SIG-M5 treated with dmso at 0.1 percent for 504 hours (cell line): ENCODE results near the gene KRTCAP3.

ENCODE experiments used
- DNase-seq: peaks from one replicate; lab custom pipeline; 2025; ENCODE audit not compliant: unreplicated experiment; lab: John Stamatoyannopoulos, UW

Gene KRTCAP3

DNA sequence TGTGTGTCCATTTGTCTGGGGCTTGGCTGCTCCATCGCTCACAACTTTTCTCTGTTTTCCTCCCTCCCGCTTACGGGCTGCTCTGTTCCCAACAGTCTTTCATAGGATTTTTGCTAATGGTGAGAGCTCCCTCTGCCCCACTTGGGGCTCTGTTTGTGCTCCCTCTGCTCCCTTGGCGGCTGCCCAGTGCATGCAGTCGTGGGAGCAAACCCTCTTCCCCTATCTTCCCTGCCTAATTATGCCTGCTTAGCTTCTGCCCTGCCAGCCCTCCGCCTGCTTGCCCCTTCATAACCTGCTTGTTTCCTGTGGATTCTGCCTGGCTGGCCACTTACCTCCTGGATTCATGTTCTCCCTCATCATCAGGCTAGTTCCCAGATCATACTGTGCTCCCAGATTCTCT lies 6.6 kb upstream of the KRTCAP3 start:
- DNase-seq = no peak

DNA sequence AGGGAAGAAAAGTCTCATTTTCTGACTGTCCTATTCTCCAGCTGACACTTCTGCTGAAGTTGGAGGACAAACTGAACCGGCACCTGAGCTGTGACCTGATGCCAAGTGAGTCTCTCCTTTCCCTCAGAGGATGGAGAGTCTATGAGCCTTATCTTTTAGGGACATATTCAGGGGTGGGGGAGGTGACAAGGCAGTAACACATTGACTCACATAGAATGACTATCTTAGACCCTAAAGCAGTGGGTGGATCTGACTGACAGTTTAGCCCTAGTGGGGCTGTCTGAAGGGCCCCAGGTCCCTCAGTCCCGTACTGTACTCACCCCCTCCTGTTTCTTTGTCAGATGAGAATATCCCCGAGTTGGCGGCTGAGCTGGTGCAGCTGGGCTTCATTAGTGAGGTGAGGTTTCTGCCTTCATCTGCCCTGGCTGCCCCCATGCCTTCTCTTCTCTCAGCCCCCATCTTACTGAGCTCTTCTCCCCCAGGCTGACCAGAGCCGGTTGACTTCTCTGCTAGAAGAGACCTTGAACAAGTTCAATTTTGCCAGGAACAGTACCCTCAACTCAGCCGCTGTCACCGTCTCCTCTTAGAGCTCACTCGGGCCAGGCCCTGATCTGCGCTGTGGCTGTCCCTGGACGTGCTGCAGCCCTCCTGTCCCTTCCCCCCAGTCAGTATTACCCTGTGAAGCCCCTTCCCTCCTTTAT lies 805 bp upstream of the KRTCAP3 start:
- DNase-seq = no peak

DNA sequence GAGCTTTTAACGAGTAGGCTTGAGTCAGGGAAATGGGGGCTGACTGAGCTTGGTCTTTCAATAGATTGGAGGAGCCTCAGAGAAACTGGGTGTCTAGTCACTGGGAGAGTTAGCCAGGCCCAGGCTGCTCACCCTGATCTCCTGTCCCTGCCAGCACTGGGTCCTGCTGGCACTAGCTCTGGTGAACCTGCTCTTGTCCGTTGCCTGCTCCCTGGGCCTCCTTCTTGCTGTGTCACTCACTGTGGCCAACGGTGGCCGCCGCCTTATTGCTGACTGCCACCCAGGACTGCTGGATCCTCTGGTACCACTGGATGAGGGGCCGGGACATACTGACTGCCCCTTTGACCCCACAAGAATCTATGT lies 720 bp downstream of the KRTCAP3 start:
- DNase-seq = no peak

DNA sequence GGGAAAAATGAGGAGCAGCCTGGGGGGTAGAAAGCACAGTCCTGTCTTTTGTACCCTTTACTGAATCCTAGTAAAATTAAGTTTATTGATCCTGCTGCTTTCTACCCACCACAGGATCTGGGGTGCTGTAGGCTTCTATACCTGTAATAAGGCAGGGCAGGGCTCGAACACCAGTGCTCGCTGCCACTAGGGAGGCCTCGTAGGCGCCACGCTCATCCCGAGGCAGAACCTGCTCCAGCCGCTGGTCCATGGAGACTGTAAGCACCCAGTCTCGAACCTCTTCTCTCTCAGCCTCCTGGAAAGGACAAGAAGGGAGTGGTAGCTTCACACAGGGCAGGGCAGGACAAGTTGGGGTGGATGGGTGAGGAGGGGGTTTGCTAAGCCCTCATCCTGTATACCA lies 3.0 kb downstream of the KRTCAP3 start:
- DNase-seq = no peak

DNA sequence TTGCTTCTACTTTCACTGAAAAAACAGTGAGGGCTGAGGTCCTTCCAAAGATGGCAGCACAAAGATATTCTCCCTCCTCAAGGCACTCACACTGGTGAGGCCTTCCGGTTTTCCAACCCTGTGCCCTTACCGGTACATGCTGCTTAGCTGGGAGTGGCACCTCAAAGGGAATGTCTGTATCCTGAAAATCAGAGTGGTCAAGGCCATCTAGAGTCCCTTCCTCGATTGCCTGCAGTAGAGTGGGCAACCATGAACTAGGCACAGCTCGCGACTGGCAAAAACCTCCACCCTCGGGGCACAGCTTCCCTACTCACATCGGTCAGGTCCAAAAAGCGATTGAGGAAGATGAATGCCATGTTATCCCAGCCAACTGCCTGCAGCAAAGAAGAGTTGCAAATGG lies 3.4 kb downstream of the KRTCAP3 start:
- no peak for DNase-seq

DNA sequence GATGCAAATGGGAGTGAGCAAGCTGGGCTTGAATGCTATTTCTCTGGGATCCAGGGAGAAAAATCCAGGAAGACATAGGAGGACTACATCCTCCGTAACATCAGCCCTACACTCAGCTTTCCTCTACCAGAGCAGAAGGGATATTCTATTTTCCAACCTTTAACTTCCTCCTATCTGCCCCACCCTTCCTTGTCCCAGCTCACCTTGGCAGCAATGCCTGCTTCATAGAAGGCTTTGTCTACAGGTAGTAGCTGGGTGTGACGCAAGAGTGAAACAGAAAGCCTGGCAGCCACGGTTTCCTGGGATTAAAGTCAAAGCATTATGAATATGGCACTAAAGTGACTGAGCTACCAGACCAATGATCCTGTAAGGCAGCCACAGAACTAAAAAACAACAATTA lies 3.9 kb downstream of the KRTCAP3 start:
- DNase-seq = peak; percentile 34

DNA sequence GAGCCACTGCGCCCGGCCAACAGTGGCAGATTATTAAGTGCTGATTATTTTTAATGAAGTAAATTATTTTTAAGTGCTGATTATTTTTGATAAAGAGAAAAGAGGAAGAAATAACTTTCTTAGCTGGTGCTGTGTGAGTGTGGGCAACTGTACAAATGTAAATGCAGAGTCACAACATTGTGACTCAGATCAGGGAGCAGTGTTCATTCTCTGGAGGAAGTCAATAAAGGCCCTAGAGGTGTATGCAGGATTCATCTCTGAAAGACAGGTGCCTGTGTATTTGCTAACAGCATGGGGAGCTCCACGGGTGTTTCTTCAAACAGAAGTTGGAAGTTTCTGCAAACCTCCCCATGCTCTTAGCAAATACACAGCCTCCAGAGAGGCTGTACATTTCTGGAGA lies 6.2 kb downstream of the KRTCAP3 start:
- no peak for DNase-seq

DNA sequence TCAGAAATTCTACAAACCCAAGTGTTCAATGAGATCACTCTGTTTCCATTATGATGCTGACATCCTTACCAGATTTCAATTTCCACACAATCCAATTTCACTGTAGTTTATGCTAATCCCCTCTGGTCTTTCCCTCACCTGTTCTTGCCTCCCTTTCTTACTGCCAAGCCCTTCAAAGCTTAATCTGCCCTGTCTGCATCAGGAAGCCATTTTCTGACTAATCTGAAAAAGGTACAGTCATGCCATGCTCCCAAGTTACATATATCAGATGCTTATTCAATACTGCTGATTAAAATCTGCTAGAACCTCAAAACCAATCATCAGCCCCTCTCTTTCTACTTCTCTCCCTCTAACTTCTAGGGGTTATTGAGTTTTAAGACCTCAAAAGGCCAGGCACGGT lies 8.9 kb downstream of the KRTCAP3 start:
- DNase-seq = no peak

DNA sequence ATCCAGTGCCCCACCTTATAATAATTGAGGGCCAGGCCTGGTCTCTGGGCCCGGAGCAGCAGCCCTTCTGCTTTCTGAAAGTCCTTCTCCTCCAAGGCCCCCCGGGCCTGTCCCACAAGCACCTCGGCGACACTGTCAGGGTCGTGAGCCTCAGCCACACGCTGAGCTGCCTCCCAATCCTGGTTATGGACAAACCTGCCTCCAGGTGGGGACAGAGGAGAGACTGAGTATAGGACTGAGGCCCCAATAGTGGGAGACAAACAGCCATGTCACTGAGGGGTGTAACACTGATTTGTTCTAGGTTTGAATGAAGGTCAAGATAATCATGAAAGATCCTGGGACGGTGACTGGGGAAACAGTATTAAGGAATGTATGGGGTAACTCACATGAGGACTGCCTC lies 11.8 kb downstream of the KRTCAP3 start:
- DNase-seq = no peak

DNA sequence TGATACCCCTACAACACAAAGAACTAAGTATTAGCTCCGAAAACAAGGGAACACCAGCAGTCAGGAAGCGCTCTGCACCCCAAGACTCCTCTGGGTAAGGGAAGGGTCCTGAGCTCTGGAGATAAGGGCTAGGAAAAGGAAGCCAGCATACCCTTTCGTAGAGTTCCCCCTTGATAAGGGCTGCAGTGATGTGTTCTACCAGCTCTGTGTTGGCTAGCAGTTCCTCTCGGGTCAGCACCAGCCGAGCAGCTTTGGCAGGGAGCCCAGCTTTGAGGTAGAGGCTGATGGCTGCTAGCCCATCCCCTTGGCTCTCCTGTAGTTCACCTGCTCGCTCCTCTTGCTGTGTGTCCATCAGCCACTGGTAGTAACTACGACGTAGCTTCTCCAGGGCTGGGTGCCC lies 18.9 kb downstream of the KRTCAP3 start:
- no peak for DNase-seq

DNA sequence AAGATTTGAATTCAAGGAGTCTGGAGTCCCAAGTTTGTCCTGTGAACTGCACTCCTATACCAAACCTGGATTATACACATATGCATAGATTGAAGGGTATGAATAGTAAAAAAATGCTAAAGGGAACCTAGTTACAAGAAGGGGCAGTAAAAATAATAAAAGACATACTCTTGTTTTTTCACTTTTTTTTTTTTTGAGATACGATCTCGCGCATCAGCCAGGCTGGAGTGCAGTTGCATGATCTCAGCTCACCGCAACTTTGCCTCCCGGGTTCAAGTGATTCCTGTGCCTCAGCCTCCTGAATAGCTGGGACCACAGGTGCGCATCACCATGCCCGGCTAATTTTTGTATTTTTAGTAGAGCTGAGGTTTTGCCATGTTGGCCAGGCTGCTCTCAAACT lies 22.3 kb downstream of the KRTCAP3 start:
- no peak for DNase-seq

DNA sequence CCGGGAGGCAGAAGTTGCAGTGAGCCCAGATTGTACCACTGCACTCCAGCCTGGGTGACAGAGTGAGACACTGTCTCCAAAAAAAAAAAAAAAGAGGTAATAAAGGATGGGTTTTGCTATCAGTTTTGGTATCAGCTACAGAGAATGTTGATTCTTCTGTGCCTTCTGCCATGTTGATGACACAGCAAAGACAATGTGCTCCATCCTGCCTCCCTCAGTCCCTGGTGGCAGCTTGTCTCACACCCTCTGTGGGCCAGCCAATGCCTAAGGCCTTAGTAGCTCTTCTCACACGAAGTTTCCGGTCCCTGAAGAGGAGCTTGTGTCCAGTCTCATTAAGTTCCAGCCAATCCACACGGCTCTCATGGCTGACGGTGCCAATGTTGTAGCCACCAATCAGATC lies 29.8 kb downstream of the KRTCAP3 start:
- no peak for DNase-seq

DNA sequence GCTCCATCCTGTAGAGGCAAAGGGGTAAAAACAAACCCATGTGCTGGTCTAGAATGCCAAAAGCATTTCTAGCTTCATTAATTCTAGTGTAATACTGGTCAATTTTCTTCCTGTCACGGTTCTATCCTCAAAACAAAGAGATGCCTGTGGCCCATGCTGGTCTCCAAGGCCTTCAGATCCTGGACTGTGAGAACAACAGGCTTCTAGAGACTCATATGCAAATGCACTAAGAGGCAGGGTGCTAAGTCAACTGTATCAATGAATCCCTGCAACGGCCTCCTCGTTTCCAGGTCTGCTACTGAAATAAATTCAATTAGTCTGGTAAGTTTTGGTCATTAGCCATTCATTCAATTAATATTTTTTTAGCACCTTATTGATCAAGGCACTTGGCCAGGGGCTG lies 43.3 kb downstream of the KRTCAP3 start:
- no peak for DNase-seq

DNA sequence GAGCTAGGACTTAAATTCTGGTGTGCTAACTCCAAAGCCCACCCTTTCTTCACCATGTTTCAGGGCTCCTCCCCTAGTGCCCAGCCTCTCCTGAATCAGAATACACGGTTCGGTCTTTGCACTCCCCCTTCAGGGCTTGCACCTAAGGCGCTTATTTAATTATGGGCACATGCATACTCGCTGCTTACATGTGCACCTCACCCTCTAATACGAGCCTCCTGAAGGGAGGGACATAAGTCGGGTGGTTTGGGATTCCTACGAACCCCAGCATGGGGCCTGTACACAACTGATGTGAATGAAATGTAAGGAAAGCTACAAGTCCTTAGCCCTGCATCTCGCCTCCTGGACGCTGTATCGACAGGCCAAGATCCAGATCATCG lies 46.9 kb downstream of the KRTCAP3 start:
- DNase-seq = peak; percentile 26

DNA sequence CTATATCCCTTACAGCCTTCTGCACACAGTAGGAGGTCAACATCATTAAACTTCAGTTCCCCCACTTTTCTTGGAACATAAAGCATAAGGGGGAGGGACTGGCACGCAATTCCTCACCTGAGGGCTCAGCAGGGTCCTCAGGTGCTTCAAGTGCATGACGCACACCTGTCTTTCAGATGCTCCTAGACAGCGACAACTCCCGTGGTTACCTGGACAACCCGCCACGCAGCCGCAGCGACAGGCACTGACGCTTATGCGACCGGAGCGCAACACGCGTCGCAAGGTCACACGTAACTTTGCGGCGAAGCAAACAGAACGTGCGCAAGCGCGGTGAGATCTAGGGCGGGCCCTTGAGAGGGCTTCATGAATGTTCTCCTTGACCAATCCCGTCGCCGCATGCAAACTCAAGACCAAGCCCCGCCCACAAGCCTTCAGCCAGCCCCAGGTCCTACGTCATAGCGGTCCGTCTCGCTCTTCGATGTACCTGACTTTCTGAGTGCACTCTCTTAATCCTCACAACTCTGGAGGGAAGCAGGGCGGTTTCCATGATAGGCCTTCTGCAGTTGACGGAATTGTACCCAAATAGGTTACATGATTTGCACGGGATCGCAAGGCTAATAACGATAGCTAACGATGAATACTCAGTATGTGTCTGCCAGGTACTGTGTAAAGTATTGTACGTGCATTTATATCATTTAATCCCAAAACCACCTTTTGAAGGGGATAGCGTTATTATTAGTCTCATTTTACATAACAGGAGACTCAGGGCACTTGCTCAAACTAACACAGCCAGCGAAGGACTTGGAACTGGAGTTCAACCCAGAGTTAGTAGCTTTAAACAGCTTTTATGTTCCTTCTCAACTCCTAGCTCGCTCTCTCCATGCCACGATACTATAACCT lies 47.6 kb downstream of the KRTCAP3 start, which contains the start of gene IFT172:
Gene IFT172, minus strand, starts transcription at position 246 of the 900 bp plus-strand sequence. Its CDS starts 90 bp downstream, at position 156.
- DNase-seq = peak; percentile 99

DNA sequence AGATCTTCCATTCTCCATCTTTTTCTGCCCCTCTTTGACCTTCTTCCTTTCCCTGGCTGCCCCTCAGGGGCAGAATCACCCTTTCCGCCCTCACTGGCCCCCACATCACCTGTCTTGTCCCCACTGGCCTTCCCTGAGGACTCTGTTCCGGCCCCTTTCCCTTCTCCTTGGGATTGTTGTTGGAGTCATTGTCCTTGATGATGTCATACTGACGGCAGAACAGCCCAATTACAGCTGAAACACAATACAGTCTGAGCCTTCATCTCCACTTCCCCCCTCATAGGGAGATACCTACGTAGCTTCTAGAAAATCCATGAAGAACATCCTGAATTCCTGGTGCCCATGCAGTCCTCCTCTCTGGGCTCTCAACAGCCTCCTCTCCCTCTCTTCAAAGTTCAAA lies 50.4 kb downstream of the KRTCAP3 start:
- no peak for DNase-seq

DNA sequence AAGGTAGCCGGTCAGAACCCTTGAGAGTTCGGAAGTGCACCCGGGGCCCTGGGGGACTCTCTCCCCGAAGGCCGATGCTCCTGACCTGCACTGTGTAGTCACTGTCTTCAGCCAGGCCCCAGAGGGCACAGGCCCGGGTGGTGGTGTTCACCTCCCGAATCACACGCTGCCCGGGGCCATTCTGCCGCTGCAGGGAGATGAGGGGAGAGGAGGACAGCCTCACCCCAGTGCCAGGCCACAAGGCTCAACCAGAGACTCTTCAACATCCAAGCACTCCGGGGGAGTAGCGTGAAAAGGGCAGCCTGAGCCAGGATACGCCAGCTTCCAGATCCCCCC lies 51.7 kb downstream of the KRTCAP3 start:
- no peak for DNase-seq
